Duodenal mucosa (tissue), 2 donors: ENCODE measurements around the gene CNMD.

Experiments used
- H3K27ac ChIP-seq: one replicate; pipeline ENCODE4 v1.7.0; 2013; ENCODE audit warnings: low read depth, low read length
- H3K27me3 ChIP-seq, 2 donors: one replicate each; pipeline ENCODE4 v1.7.0; 2013; ENCODE audit warnings: low read length in 2 of 2, control low read depth in 1 of 2; ENCODE audit not compliant: insufficient read depth in 2 of 2, control insufficient read depth in 1 of 2
- H3K36me3 ChIP-seq, 2 donors: one replicate each; pipeline ENCODE4 v1.7.0; 2013; ENCODE audit warnings: low read length in 2 of 2, control low read depth in 1 of 2; ENCODE audit not compliant: insufficient read depth in 2 of 2, control insufficient read depth in 1 of 2
- H3K4me1 ChIP-seq, 2 donors: one replicate each; pipeline ENCODE4 v1.7.0; 2013; ENCODE audit warnings: low read length in 2 of 2, control low read depth in 1 of 2; ENCODE audit not compliant: insufficient read depth in 2 of 2, control insufficient read depth in 1 of 2
- H3K4me3 ChIP-seq, 2 donors: one replicate each; pipeline ENCODE4 v1.7.0; 2013; ENCODE audit warnings: low read length in 2 of 2, low read depth in 1 of 2
- H3K9ac ChIP-seq, 2 donors: one replicate each; pipeline ENCODE4 v1.7.0; 2013; ENCODE audit warnings: low read length in 2 of 2, low read depth in 1 of 2
- H3K9me3 ChIP-seq, 2 donors: one replicate each; pipeline ENCODE4 v1.7.0; 2013; ENCODE audit warnings: low read length in 2 of 2, control low read depth in 1 of 2; ENCODE audit not compliant: control insufficient read depth in 1 of 2

The CNMD gene

GRCh38 chr13:52779103-52779502 is 39.5 kb upstream of the CNMD start:
- Histone ChIP-seq H3K9me3 (no peaks in the 10 kb centered on the region), H3K4me1 (no peaks in the 10 kb centered on the region), H3K27me3 (peaks cover 0 to 3% of the 10 kb centered on the region in 2 donors), H3K27ac (no peak overlapping the region), H3K9ac (no peak overlapping the region), H3K4me3 (no peak overlapping the region), H3K36me3 (no peaks in the 10 kb centered on the region)

GRCh38 chr13:52776726-52777125 is 37.1 kb upstream of the CNMD start:
- Histone ChIP-seq H3K27me3 (peaks cover 0 to 3% of the 10 kb centered on the region in 2 donors), H3K9ac (no peak overlapping the region)

GRCh38 chr13:52775511-52775910 is 35.9 kb upstream of the CNMD start:
- Histone ChIP-seq H3K36me3 (no peaks in the 10 kb centered on the region), H3K9ac (no peak overlapping the region), H3K4me1 (no peaks in the 10 kb centered on the region), H3K4me3 (no peak overlapping the region), H3K9me3 (no peaks in the 10 kb centered on the region), H3K27me3 (peaks cover 0 to 3% of the 10 kb centered on the region in 2 donors), H3K27ac (no peak overlapping the region)

More at GRCh38 chr13:52776726-52777125, 37.1 kb upstream of the CNMD start:
- Histone ChIP-seq H3K36me3 (no peaks in the 10 kb centered on the region), H3K9me3 (no peaks in the 10 kb centered on the region), H3K27ac (no peak overlapping the region), H3K4me3 (no peak overlapping the region), H3K4me1 (no peaks in the 10 kb centered on the region)

- no peak overlapping the region for H3K4me3 ChIP-seq
- no peaks in the 10 kb centered on the region for H3K27me3 ChIP-seq
- H3K9me3 ChIP-seq: no peaks in the 10 kb centered on the region
- no peaks in the 10 kb centered on the region for H3K36me3 ChIP-seq
- no peak overlapping the region for H3K27ac ChIP-seq
- no peaks in the 10 kb centered on the region for H3K4me1 ChIP-seq
- no peak overlapping the region for H3K9ac ChIP-seq
Measured at GRCh38 chr13:52767949-52768516, 28.4 kb upstream of the CNMD start.

- H3K4me3 ChIP-seq: no peak overlapping the region
- no peaks in the 10 kb centered on the region for H3K36me3 ChIP-seq
- no peaks in the 10 kb centered on the region for H3K27me3 ChIP-seq
- no peak overlapping the region for H3K9ac ChIP-seq
- no peaks in the 10 kb centered on the region for H3K4me1 ChIP-seq
- no peak overlapping the region for H3K27ac ChIP-seq
- H3K9me3 ChIP-seq: no peaks in the 10 kb centered on the region
Measured at GRCh38 chr13:52765611-52766390, 26.2 kb upstream of the CNMD start.

GRCh38 chr13:52760077-52760476 is 20.5 kb upstream of the CNMD start:
- Histone ChIP-seq H3K36me3 (no peaks in the 10 kb centered on the region), H3K4me3 (no peak overlapping the region), H3K27ac (no peak overlapping the region), H3K9me3 (no peaks in the 10 kb centered on the region), H3K9ac (no peak overlapping the region), H3K27me3 (peaks cover 0 to 2% of the 10 kb centered on the region in 2 donors), H3K4me1 (no peaks in the 10 kb centered on the region)

- Histone ChIP-seq H3K4me3 (no peak overlapping the region), H3K27me3 (peaks cover 0 to 2% of the 10 kb centered on the region in 2 donors), H3K4me1 (no peaks in the 10 kb centered on the region)
Measured at GRCh38 chr13:52758114-52758513, 18.5 kb upstream of the CNMD start.

GRCh38 chr13:52751196-52751595 is 11.6 kb upstream of the CNMD start:
- Histone ChIP-seq H3K9ac (no peak overlapping the region), H3K9me3 (no peaks in the 10 kb centered on the region), H3K4me3 (no peak overlapping the region), H3K27me3 (peaks cover 3% of the 10 kb centered on the region in 2 donors), H3K27ac (no peak overlapping the region), H3K36me3 (no peaks in the 10 kb centered on the region), H3K4me1 (no peaks in the 10 kb centered on the region)

More at GRCh38 chr13:52758114-52758513, 18.5 kb upstream of the CNMD start:
- Histone ChIP-seq H3K9ac (no peak overlapping the region), H3K9me3 (no peaks in the 10 kb centered on the region), H3K36me3 (no peaks in the 10 kb centered on the region), H3K27ac (no peak overlapping the region)

- Histone ChIP-seq H3K27me3 (peaks cover 3% of the 10 kb centered on the region in 2 donors), H3K9ac (no peak overlapping the region), H3K9me3 (no peaks in the 10 kb centered on the region), H3K4me3 (no peak overlapping the region), H3K36me3 (no peaks in the 10 kb centered on the region), H3K27ac (no peak overlapping the region), H3K4me1 (no peaks in the 10 kb centered on the region)
Measured at GRCh38 chr13:52750713-52751112, 11.1 kb upstream of the CNMD start.

- Histone ChIP-seq H3K36me3 (no peaks in the 10 kb centered on the region), H3K27ac (no peak overlapping the region), H3K27me3 (peaks cover 3% of the 10 kb centered on the region in 2 donors)
Measured at GRCh38 chr13:52749419-52749818, 9.8 kb upstream of the CNMD start.

More at GRCh38 chr13:52749419-52749818, 9.8 kb upstream of the CNMD start:
- H3K9ac ChIP-seq: no peak overlapping the region
- H3K4me3 ChIP-seq: no peak overlapping the region
- H3K4me1 ChIP-seq: no peaks in the 10 kb centered on the region
- H3K9me3 ChIP-seq: no peaks in the 10 kb centered on the region
